ENCODE data around the gene PREPL. TPM values are rescaled to one million over a fixed set of nuclear protein-coding genes. Genes with fewer than 3 reads are reported as not detected.

Gene PREPL
- total and polyA plus RNA-seq, 2 of the 4 experiments (the other 2 are of a cell fraction), result 27.6 to 39.6 TPM

DNA sequence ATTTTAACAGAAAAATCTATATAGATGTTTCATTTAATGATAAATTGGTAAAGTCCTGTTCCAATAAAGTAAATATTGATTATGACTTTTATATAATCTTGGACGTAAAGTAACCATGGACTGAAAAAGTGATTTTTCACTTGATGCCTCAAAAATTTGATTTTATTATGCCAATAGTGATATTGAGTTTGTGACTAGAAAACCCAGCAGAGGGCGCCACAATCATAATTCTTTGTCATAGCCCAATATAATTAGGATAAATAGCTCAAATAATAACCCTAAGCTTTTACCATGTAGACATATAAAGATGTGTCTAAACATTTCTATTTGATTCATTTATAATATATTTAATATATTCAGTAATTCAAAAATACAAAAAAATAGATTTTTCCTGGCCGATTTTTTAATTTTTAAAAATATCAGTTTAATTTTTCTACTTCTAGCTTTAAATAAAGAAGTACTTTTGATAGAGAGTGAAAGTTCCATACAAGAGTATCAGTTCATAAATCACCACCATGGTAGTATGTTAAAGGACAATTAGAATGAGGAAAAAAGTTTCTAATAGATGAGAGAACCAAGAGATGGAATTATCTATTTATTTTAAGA is 31.1 kb upstream of the PREPL start:
- no peak overlapping the region for H4K8ac ChIP-seq (ENCODE audit: low read depth in 2 of 2, low read length in 2 of 2)
- no peaks in the 10 kb centered on the region for H3K9me3 ChIP-seq (ENCODE audit: control insufficient read depth, insufficient read depth, low read length)
- H4K91ac ChIP-seq (ENCODE audit: insufficient read depth, low read depth, low read length), result no peak overlapping the region
- H3K4me2 ChIP-seq (ENCODE audit: low read depth, low read length), result no peak overlapping the region
- no peak overlapping the region for H3K4ac ChIP-seq (ENCODE audit: low read depth, low read length)
- H3K9me1 ChIP-seq (ENCODE audit: insufficient read depth, low read length), result no peaks in the 10 kb centered on the region
- DNase-seq, result peak; percentile 21
- TF ChIP-seq BHLHE40 (IDR thresholded peaks at IDR 0.05; ENCODE audit: low read depth, low read length) (no peak), SMC3 (IDR thresholded peaks at IDR 0.05; ENCODE audit: low read depth, low read length) (peak; percentile 46; the same call in 1 of the 2 replicates), POLR2A (IDR thresholded peaks at IDR 0.05; ENCODE audit: low read depth, low read length) (no peak), RCOR1 (IDR thresholded peaks at IDR 0.05; ENCODE audit: insufficient replicate concordance, low read length) (no peak), RAD21 (IDR thresholded peaks at IDR 0.05; ENCODE audit: low read length) (peak; percentile 55)
- TF ChIP-seq, protein P1, sequence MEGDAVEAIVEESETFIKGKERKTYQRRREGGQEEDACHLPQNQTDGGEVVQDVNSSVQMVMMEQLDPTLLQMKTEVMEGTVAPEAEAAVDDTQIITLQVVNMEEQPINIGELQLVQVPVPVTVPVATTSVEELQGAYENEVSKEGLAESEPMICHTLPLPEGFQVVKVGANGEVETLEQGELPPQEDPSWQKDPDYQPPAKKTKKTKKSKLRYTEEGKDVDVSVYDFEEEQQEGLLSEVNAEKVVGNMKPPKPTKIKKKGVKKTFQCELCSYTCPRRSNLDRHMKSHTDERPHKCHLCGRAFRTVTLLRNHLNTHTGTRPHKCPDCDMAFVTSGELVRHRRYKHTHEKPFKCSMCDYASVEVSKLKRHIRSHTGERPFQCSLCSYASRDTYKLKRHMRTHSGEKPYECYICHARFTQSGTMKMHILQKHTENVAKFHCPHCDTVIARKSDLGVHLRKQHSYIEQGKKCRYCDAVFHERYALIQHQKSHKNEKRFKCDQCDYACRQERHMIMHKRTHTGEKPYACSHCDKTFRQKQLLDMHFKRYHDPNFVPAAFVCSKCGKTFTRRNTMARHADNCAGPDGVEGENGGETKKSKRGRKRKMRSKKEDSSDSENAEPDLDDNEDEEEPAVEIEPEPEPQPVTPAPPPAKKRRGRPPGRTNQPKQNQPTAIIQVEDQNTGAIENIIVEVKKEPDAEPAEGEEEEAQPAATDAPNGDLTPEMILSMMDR (conservative IDR thresholded peaks at IDR 0.05; ENCODE audit: low read depth, low read length), result peak; percentile 65
- H2BK15ac ChIP-seq (ENCODE audit: low read depth, low read length), result no peak overlapping the region
- in situ Hi-C loops (cut with MboI; ENCODE audit: low sequenced_read_pairs), result loop anchor here (10.0 kb wide), 1 partner anchor 562 kb away; no protein-coding TSS in a partner anchor
- H2BK5ac ChIP-seq (ENCODE audit: low read depth, low read length, poor library complexity, severe bottlenecking), result no peak overlapping the region
- no peak overlapping the region for H3K23ac ChIP-seq (ENCODE audit: low read depth, low read length)
- H3K18ac ChIP-seq (ENCODE audit: low read depth, low read length), result no peak overlapping the region
- no peak overlapping the region for H2AFZ ChIP-seq (replicated peaks; ENCODE audit: low read length, poor library complexity)
- H3K56ac ChIP-seq (ENCODE audit: extremely low read depth, insufficient read depth, low read length), result no peak overlapping the region
- no peaks in the 10 kb centered on the region for H3K4me1 ChIP-seq (ENCODE audit: control insufficient read depth, insufficient read depth, low read length)
- H2BK20ac ChIP-seq (ENCODE audit: low read depth, low read length), result no peak overlapping the region
- no peak overlapping the region for H3K9ac ChIP-seq (ENCODE audit: low read depth, low read length)
- no peak overlapping the region for H2AK5ac ChIP-seq (ENCODE audit: low read depth, low read length)
- dilution Hi-C loops (cut with HindIII; ENCODE audit: low sequenced_read_pairs, unreplicated experiment), result no loop called here
- no peak overlapping the region for H3K4me3 ChIP-seq (ENCODE audit: insufficient read depth, low read depth, low read length)
- no peak overlapping the region for H4K5ac ChIP-seq (ENCODE audit: low read depth, low read length)
- no CpG with 5 or more reads among the region's 3 CpGs for WGBS, 2 experiments (ENCODE audit: extremely low coverage in 2 of 2, insufficient read length in 1 of 2)
- no peak overlapping the region for H3K14ac ChIP-seq (replicated peaks; ENCODE audit: low read depth, low read length)
- POLR2A ChIA-PET (ENCODE audit: unreplicated experiment), result no interaction called here
- no peaks in the 10 kb centered on the region for H3K79me1 ChIP-seq (ENCODE audit: low read depth in 1 of 2, low read length in 2 of 2)
- CTCF ChIA-PET, result interaction anchor here (0.6 to 4.3 kb wide), 9 partner anchors 9 to 563 kb away, joined by 3 to 21 read pairs (median 3); partner anchors contain the start of gene CAMKMT
- H3K27me3 ChIP-seq (ENCODE audit: control insufficient read depth, insufficient read depth, low read length), result no peaks in the 10 kb centered on the region
- peak; percentile 37; the same call in 1 of the 2 replicates for ATAC-seq (ENCODE audit: low read depth)
- BruUV-seq (replicated peaks), result no TSS peak
- H2BK120ac ChIP-seq (ENCODE audit: low read depth, low read length), result no peak overlapping the region
- H4K20me1 ChIP-seq (ENCODE audit: insufficient read depth, low read length), result no peaks in the 10 kb centered on the region
- no peaks in the 10 kb centered on the region for H3K36me3 ChIP-seq (ENCODE audit: control insufficient read depth, insufficient read depth, low read length)
- no peak overlapping the region for H2AK9ac ChIP-seq (replicated peaks; ENCODE audit: low read depth, low read length, poor library complexity)
- no peak overlapping the region for H3K27ac ChIP-seq (ENCODE audit: insufficient read depth, low read length)
- intact Hi-C loops (cut with micrococcal nuclease), result loop anchor here (1.0 kb wide), 3 partner anchors 87 to 563 kb away; no protein-coding TSS in a partner anchor

Measured in IMR-90 (cell line).